Fibroblast of the aortic adventitia (primary cell): ENCODE measurements around the gene ATP1B3. TPM values are rescaled to one million over a fixed set of nuclear protein-coding genes. Genes with fewer than 3 reads are reported as not detected.

Experiments
- DNase-seq: peaks from one replicate; pipeline ENCODE4 v3.0.0-alpha.2; 2010; ENCODE audit warnings: low read depth
- H3K4me3 ChIP-seq: 2 replicates; pipeline ENCODE4 v1.5.1; 2011; ENCODE audit warnings: low read depth, mild to moderate bottlenecking, control low read depth, low read length, moderate library complexity
- CTCF ChIP-seq: IDR thresholded peaks from 2 replicates; pipeline ENCODE4 v1.5.1; 2011; ENCODE audit warnings: mild to moderate bottlenecking, low read length, control low read depth, inconsistent platforms; ENCODE audit not compliant: insufficient read depth
- total RNA-seq: library from RNA; depleted of rRNA; stranded (reverse); fragments of >200 nt; gene quantifications from 2 replicates; pipeline ENCODE4 v1.2.3, GENCODE V29; 2012; ENCODE audit warnings: low replicate concordance

ATP1B3 gene
- 68.4 and 70.2 TPM in 2 replicates for total RNA-seq

DNA sequence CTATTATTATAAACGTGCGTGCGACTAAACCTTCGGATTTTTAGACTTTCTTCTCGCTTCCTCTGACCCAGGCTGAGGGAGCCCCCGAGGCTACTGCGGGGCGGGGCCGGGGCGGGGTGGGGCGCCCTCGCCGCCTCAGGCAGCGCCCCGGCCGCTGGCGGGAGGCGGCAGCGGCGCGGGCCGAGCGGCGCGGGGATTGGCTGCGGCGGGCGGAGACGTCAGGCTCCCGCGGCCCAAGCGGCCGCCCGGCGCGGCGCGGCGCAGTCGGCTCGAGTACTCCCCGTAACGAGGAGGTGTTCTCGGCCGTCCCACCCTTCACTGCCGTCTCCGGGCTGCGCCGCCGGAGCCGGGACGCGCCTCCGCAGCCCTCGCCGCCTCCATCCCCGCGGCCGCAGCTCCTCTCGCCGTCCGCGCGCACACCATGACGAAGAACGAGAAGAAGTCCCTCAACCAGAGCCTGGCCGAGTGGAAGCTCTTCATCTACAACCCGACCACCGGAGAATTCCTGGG lies at the start of gene ATP1B3:
Gene ATP1B3, plus strand, starts transcription at position 263 of the 510 bp plus-strand sequence. Its CDS starts 159 bp downstream, at position 422.
- peak within 1 kb of the TSS; percentile 79 for H3K4me3 ChIP-seq
- DNase-seq = peak; percentile 74
- TF ChIP-seq CTCF = no peak

- DNase-seq = no peak
- TF ChIP-seq CTCF = no peak
- no peak overlapping the region for H3K4me3 ChIP-seq
Observed at GRCh38 chr3:141828487-141828886, 48.0 kb upstream of the ATP1B3 start.

DNA sequence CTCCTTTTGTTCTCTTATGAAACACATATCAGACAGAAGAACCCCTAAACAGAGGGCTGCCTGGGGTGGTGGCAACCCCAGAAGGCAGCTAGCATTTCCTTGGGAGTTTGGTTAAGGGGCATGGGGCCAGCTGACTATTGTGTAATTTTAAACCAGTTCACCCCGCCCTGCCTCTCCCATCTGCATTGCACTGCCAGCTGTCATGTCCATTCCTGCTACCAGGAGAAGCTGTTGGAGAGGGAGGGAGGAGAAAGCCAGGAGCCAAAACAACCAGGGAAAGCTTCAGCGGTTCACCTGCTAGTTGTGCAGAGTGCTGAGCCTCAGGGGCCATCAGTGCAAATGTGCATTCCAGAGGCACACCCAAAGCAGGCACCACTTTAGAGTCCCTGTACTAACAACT lies 47.6 kb upstream of the ATP1B3 start:
- no peak for TF ChIP-seq CTCF
- no peak overlapping the region for H3K4me3 ChIP-seq
- peak; percentile 64 for DNase-seq

DNA sequence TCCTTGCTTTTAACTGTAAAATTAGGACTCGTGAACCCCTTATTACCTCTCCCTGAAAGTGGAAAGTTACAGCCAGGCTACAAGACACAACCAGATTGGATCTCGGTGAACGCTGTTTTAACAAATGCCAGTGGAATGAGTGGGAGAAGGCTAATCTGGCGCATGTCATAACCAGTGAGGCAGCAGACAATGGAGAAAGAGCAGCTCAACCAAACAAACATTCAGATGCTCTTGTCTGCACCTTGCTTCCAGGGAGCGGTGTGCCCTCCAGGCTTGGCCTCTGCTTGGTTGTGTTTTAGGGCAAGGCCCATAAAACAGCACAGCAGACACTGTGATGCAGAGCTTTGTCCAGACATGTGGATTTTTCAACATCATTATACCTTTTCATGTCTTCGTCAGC lies 45.9 kb upstream of the ATP1B3 start:
- peak; percentile 21 for DNase-seq
- H3K4me3 ChIP-seq = no peak overlapping the region
- TF ChIP-seq CTCF = no peak

DNA sequence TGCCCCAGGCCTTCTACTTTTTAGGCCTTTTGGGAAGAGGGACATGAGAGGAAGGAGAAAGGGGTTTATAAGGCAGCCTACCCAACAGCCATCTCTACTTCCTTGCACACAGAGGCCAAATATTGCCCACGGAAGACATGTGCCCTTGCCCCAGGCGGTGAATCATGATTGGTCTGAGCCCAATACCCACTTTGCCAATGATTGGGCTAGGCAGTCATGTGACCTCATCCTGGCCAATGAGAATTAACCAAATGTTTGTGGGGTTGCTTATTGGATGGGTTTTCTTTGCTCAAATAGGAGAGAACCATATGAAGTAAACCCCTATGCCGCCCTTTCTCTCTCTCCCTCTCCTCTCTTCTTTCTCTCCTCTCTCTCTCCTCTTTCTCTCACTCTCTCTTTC lies 42.2 kb upstream of the ATP1B3 start:
- no peak for DNase-seq
- TF ChIP-seq CTCF = no peak
- no peak overlapping the region for H3K4me3 ChIP-seq

DNA sequence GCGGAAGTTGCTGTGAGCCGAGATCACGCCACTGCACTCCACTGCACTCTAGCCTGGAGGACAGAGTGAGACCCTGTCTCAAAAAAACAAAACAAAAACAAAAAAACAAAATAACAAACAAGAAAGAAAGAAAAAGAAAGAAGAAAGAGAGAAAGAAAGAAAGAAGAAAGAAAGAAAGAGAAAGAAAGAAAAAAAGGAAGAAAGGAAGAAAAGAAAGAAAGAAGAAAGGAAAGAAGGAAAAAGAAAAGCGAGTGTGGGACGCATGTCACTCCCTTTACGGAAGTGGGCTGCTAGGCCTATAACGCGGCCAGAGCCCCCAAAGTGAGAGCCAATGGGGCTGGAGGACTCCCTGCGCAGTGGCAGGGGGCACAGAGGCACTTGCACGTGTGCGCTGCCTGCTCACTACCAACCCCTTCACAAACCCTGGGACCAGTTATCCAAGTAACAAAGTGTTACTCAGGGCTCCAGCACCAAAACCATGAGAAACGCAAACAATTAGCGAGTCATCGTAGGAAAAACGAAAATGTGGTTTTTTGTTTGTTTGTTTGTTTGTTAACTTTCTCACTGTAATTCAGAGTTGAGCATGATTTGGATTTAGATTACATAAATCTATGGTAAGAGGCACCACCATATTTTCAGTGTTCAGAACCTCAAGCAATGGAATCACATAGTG lies 40.8 kb upstream of the ATP1B3 start:
- no peak for DNase-seq
- TF ChIP-seq CTCF = no peak
- H3K4me3 ChIP-seq = no peak overlapping the region
